Endodermal cell (in vitro differentiated cells): ENCODE data around the gene SUGP1. TPM values are rescaled to one million over a fixed set of nuclear protein-coding genes. Genes with fewer than 3 reads are reported as not detected.

Experiments
- DNase-seq: peaks from one replicate; pipeline ENCODE4 v3.0.0-alpha.2; 2017
- H3K27ac ChIP-seq: 2 replicates; pipeline ENCODE4 v1.5.1; 2013; ENCODE audit warnings: mild to moderate bottlenecking, low read depth, low read length, moderate library complexity
- H3K27me3 ChIP-seq: 2 replicates; pipeline ENCODE4 v1.6.1; 2013; ENCODE audit warnings: mild to moderate bottlenecking, low read length, moderate library complexity; ENCODE audit not compliant: insufficient read depth, control insufficient read depth, poor library complexity, severe bottlenecking
- H3K36me3 ChIP-seq: 2 replicates; pipeline ENCODE4 v1.7.0; 2013; ENCODE audit warnings: mild to moderate bottlenecking, low read length, moderate library complexity; ENCODE audit not compliant: control insufficient read depth, insufficient read depth
- H3K4me1 ChIP-seq: one replicate; pipeline ENCODE4 v1.7.0; 2013; ENCODE audit warnings: low read length; ENCODE audit not compliant: control insufficient read depth, insufficient read depth
- H3K4me3 ChIP-seq: 2 replicates; pipeline ENCODE4 v1.5.1; 2013; ENCODE audit warnings: mild to moderate bottlenecking, low read length, moderate library complexity
- H3K9ac ChIP-seq: 2 replicates; pipeline ENCODE4 v1.6.1; 2013; ENCODE audit warnings: mild to moderate bottlenecking, low read length, moderate library complexity; ENCODE audit not compliant: poor library complexity, severe bottlenecking; ENCODE audit errors: extremely low read depth
- H3K9me3 ChIP-seq: 2 replicates; pipeline ENCODE4 v1.6.1; 2013; ENCODE audit warnings: mild to moderate bottlenecking, low read length, moderate library complexity; ENCODE audit not compliant: control insufficient read depth
- H3K27ac Mint-ChIP-seq: 2 replicates; pipeline ENCODE4 v1.8.0; 2020; ENCODE audit warnings: mixed read lengths
- H3K27me3 Mint-ChIP-seq: 2 replicates; pipeline ENCODE4 v1.8.0; 2021; ENCODE audit warnings: mild to moderate bottlenecking, mixed read lengths; ENCODE audit not compliant: insufficient read depth
- H3K36me3 Mint-ChIP-seq: 2 replicates; pipeline ENCODE4 v1.8.0; 2020; ENCODE audit warnings: low read depth, mixed read lengths
- H3K4me1 Mint-ChIP-seq: 2 replicates; pipeline ENCODE4 v1.8.0; 2020; ENCODE audit warnings: mixed read lengths
- H3K4me3 Mint-ChIP-seq: 2 replicates; pipeline ENCODE4 v1.8.0; 2020; ENCODE audit warnings: mild to moderate bottlenecking, moderate library complexity, mixed read lengths
- H3K9me3 Mint-ChIP-seq: 2 replicates; pipeline ENCODE4 v1.8.0; 2020; ENCODE audit warnings: mild to moderate bottlenecking, mixed read lengths
- WGBS, 2 experiments: methylation state at CpG; one replicate each; pipeline versions ENCODE4 v1.1.5 to v1.1.7; 2013; ENCODE audit warnings: missing lambda C conversion rate in 2 of 2, mixed read lengths in 1 of 2; ENCODE audit not compliant: insufficient coverage in 1 of 2, insufficient read length in 1 of 2; 5-methylcytosine and 5-hydroxymethylcytosine counted together
- total RNA-seq, 2 donors: library from RNA; stranded (reverse); fragmentation: NEBNext Ultra II Directional in 1 of 2; extraction: Animal tissue kit (Norgen Biotek cat#: 25700) in 1 of 2; gene quantifications; 2 replicates in 1 of 2; 3 replicates in 1 of 2; pipeline ENCODE4 v1.2.1, GENCODE V29; 2021
- TF ChIP-seq, protein P1 (sequence below): fragments of 200-600 bp; sonication (generic); conservative IDR thresholded peaks from 2 replicates; pipeline ENCODE4 v1.5.0; 2021; ENCODE audit warnings: antibody characterized with exemption, mild to moderate bottlenecking

SUGP1 gene
- total RNA-seq, 2 donors from 2014 or later = 72.2 to 75.5 TPM

DNA sequence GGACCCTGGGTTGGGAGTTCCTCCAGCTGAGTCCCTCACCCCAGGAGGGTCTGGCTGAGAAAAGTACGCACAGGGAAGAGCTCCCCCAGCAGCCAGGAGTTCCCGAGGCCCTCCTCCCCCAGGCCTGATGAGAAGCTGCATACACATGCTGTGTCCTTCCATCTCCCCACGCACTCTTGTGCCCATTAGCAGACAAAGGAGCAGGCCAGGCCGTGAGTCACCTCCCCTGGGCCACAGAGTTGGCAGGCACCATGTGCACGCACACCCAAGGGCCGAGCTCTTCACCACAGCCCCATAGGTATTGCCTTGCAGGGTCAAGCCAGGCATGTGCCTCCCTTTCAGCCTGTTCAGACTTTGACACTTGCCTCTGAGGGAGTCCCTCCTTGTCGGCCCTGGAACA is 17.8 kb upstream of the SUGP1 start:
- DNase-seq = no peak
- H3K27ac ChIP-seq = no peak overlapping the region
- TF ChIP-seq, protein P1, sequence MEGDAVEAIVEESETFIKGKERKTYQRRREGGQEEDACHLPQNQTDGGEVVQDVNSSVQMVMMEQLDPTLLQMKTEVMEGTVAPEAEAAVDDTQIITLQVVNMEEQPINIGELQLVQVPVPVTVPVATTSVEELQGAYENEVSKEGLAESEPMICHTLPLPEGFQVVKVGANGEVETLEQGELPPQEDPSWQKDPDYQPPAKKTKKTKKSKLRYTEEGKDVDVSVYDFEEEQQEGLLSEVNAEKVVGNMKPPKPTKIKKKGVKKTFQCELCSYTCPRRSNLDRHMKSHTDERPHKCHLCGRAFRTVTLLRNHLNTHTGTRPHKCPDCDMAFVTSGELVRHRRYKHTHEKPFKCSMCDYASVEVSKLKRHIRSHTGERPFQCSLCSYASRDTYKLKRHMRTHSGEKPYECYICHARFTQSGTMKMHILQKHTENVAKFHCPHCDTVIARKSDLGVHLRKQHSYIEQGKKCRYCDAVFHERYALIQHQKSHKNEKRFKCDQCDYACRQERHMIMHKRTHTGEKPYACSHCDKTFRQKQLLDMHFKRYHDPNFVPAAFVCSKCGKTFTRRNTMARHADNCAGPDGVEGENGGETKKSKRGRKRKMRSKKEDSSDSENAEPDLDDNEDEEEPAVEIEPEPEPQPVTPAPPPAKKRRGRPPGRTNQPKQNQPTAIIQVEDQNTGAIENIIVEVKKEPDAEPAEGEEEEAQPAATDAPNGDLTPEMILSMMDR = no peak
- Mint-ChIP-seq H3K9me3 (no peaks in the 10 kb centered on the region), H3K36me3 (peaks cover 36% of the 10 kb centered on the region), H3K4me3 (no peak overlapping the region), H3K4me1 (no peaks in the 10 kb centered on the region), H3K27ac (no peak overlapping the region), H3K27me3 (no peaks in the 10 kb centered on the region)
- H3K27me3 ChIP-seq = no peaks in the 10 kb centered on the region
- no peak overlapping the region for H3K4me3 ChIP-seq
- peaks cover 36% of the 10 kb centered on the region for H3K36me3 ChIP-seq
- H3K9me3 ChIP-seq = no peaks in the 10 kb centered on the region
- no peak overlapping the region for H3K9ac ChIP-seq
- H3K4me1 ChIP-seq = no peaks in the 10 kb centered on the region
- WGBS, 2 experiments = 94 to 97% methylated on average over 5 to 7 of the region's 7 CpGs

DNA sequence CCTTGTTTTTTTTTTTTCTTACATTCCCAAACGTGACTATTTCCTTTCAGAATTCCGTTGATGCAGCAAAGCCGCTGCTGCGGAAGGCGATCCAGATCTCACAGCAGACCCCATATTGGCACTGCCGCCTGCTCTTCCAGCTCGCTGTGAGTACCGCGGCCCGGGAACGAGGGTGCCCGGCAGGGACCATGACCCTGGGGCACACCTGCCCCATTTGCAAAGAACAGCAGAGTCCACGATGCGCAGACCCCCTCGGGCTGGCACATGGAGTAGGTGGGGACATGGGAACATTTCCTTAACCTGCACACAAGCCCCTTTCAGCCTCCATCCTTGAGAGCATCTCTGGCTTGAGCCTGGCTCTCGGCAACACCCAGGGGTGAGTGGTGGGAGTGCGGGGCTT is 16.8 kb upstream of the SUGP1 start:
- Histone ChIP-seq H3K27me3 (no peaks in the 10 kb centered on the region), H3K9me3 (no peaks in the 10 kb centered on the region), H3K4me3 (no peak overlapping the region), H3K27ac (no peak overlapping the region), H3K36me3 (peaks cover 37% of the 10 kb centered on the region), H3K4me1 (no peaks in the 10 kb centered on the region), H3K9ac (no peak overlapping the region)
- TF ChIP-seq, protein P1 = peak; percentile 13
- no peak for DNase-seq
- H3K36me3 Mint-ChIP-seq = peaks cover 32% of the 10 kb centered on the region
- no peaks in the 10 kb centered on the region for H3K4me1 Mint-ChIP-seq
- H3K27ac Mint-ChIP-seq = no peak overlapping the region
- 95 to 97% methylated on average over 9 to 17 of the region's 17 CpGs for WGBS, 2 experiments
- H3K9me3 Mint-ChIP-seq = no peaks in the 10 kb centered on the region
- no peak overlapping the region for H3K4me3 Mint-ChIP-seq
- H3K27me3 Mint-ChIP-seq = no peaks in the 10 kb centered on the region

DNA sequence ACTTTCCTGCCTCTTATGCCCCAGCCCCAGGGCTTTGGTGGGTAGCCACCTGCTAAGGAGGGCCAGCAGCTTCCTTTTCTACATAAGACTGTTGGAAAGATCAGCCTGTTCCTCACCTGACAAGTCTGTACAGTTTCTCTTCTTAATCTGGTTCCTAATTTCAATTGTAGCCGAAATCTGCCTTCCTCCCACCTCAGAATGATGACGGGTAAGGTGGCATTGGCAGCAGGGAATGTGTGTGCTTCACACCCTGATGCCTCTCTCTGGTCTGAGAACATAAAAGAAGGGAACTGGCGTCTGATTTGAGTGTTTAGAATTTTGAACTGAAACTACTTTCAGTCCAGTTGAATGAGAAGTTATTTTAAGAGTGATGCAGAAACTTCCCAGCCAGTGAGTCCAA is 16.3 kb upstream of the SUGP1 start:
- no peaks in the 10 kb centered on the region for H3K27me3 ChIP-seq
- no peaks in the 10 kb centered on the region for H3K9me3 ChIP-seq
- Mint-ChIP-seq H3K9me3 (no peaks in the 10 kb centered on the region), H3K4me1 (no peaks in the 10 kb centered on the region), H3K27me3 (no peaks in the 10 kb centered on the region), H3K27ac (no peak overlapping the region), H3K4me3 (no peak overlapping the region), H3K36me3 (peaks cover 36% of the 10 kb centered on the region)
- WGBS, 2 experiments = 61% methylated on average over 3 of the region's 3 CpGs
- no peaks in the 10 kb centered on the region for H3K4me1 ChIP-seq
- H3K4me3 ChIP-seq = no peak overlapping the region
- H3K9ac ChIP-seq = no peak overlapping the region
- TF ChIP-seq, protein P1 = no peak
- no peak for DNase-seq
- H3K27ac ChIP-seq = no peak overlapping the region
- peaks cover 42% of the 10 kb centered on the region for H3K36me3 ChIP-seq
